ENCODE results near the gene TDRD10. TPM values are rescaled to one million over a fixed set of nuclear protein-coding genes. Genes with fewer than 3 reads are reported as not detected.
A peak's percentile ranks its signal among the peaks of the same experiment; 100 is the strongest.
"Not testable (repeated sequence)": the region's sequence is repeated elsewhere in the genome, so short reads cannot be mapped to it uniquely, and the experiment has no call there.

TDRD10 gene
- total RNA-seq, 2 donors from 2014 or later, result 0.12 TPM; not detected in 1

DNA sequence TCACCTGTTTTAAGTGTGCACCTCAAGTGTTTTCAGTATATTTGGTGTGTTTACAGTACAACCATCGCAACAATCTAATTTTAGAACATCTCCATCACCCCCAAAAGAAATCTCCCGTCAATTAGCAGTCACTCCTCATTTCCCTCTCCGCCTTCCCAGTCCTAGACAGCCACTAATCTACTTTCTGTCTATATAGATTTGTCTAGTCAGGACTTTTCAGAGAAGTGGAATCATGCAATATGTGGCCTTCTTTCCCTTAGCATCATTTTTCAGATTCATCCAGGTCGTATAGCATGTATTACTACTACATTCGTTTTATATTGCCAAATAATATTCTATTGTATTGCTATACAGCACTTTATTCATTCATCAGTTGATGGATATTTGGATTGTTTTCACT, 1.9 kb downstream of the TDRD10 start:
- H3K9me3 ChIP-seq (ENCODE audit: control insufficient read depth, low read length, poor library complexity, severe bottlenecking), result no peaks in the 10 kb centered on the region
- no peak for DNase-seq
- Mint-ChIP-seq H3K4me1 (peaks cover 5% of the 10 kb centered on the region), H3K36me3 (ENCODE audit: low read depth) (peaks cover 12% of the 10 kb centered on the region), H3K4me3 (peak overlapping the region; percentile 39), H3K27me3 (peaks cover 64% of the 10 kb centered on the region), H3K27ac (no peak overlapping the region)
- ATAC-seq, result no peak

DNA sequence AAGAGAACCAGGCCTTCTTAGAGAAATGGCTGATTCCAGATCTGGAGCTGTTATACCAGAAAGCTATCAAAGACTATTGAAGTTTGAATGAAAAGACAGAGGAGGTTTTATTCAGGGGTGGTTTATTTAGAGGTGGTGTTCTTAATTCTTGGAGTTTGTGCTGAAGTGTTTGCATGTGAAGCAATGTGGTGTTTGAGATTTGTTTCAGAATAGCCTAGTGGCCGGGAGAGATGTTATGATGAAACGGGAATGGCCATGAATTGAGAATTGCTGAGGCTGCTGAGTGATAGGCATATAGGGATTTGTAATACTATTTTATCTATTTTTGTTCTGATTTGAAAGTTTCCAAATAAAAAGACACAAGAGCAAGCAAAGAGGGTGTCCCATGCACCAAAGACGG, 10.7 kb downstream of the TDRD10 start:
- H3K9me3 ChIP-seq (ENCODE audit: control insufficient read depth, low read length, poor library complexity, severe bottlenecking), result no peaks in the 10 kb centered on the region
- H3K27ac Mint-ChIP-seq, result no peak overlapping the region
- H3K27me3 Mint-ChIP-seq, result peaks cover 64% of the 10 kb centered on the region
- H3K4me1 Mint-ChIP-seq, result peaks cover 7% of the 10 kb centered on the region
- H3K4me3 Mint-ChIP-seq, result no peak overlapping the region
- no peak for DNase-seq
- no peak for ATAC-seq
- H3K36me3 Mint-ChIP-seq (ENCODE audit: low read depth), result peaks cover 8% of the 10 kb centered on the region

DNA sequence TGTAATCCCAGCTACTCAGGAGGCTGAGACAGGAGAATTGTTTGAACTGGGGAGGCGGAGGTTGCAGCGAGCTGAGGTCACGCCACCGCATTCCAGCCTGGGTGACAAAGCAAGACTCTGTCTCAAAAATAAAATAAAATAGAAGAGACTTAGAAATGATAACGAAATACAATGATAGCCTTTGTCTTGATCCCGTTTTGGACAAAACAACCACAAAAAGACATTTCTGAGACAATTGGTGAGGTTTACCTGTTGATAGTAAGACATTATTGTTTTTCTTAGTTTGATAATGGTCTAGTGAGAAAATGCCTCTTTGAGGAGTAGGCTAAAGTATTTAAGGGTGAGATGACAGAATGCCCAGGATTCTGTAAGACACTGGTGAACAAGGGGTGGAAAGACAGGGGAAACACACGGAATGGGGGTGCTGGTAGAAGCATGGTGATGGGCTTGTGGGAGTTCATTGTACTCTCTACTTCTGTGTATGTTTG, 12.1 kb downstream of the TDRD10 start:
- no peaks in the 10 kb centered on the region for H3K9me3 ChIP-seq (ENCODE audit: control insufficient read depth, low read length, poor library complexity, severe bottlenecking)
- Mint-ChIP-seq H3K4me3 (no peak overlapping the region), H3K27ac (no peak overlapping the region), H3K4me1 (peaks cover 7% of the 10 kb centered on the region), H3K36me3 (ENCODE audit: low read depth) (peaks cover 8% of the 10 kb centered on the region), H3K27me3 (peaks cover 56% of the 10 kb centered on the region)
- ATAC-seq (no peak), DNase-seq (no peak)

DNA sequence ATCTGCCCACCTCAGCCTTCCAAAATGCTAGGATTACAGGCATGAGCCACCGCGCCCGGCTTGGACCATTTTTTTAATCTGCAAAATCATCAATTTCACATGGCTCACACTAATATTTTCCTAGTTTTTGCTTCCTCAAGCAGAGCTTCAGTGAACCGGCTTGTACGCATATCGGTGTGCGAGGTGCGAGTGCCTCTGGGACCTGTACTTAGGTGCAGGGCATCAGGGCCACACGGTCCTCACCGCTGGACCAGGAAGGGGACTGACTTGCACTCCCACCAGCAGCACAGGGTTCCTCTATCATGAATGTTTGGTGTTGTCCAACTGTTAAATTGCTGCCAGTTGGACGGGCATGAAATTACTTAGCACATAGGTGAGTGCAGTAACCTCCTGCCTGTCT, 15.6 kb downstream of the TDRD10 start:
- Mint-ChIP-seq H3K4me1 (peaks cover 7% of the 10 kb centered on the region), H3K36me3 (ENCODE audit: low read depth) (peaks cover 6% of the 10 kb centered on the region), H3K4me3 (no peak overlapping the region), H3K27me3 (peaks cover 62% of the 10 kb centered on the region), H3K27ac (no peak overlapping the region)
- H3K9me3 ChIP-seq (ENCODE audit: control insufficient read depth, low read length, poor library complexity, severe bottlenecking), result no peaks in the 10 kb centered on the region
- DNase-seq, result no peak
- ATAC-seq, result no peak

DNA sequence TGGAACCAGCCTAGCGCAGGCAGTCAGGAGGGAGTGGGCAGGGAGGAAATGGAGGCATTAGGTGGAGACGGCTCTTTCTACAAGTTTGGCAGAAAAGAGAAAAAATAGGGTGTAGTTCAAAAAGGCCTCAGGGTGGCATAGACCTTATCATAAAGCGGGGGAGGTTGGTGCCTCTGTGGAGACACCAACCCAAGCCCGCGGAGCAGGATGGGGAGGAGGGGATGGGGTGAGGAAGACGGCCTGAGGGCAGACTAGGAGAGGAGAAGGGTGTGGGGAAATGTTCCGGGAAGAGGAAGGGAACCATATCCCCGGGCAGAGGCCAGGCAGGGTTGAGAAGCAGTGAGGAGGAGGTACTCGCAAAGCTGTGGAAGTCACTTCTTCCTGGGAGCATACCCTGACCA, 17.6 kb downstream of the TDRD10 start:
- H3K27ac Mint-ChIP-seq, result peak overlapping the region; percentile 34
- peaks cover 55% of the 10 kb centered on the region for H3K27me3 Mint-ChIP-seq
- no peak overlapping the region for H3K4me3 Mint-ChIP-seq
- peaks cover 5% of the 10 kb centered on the region for H3K4me1 Mint-ChIP-seq
- no peaks in the 10 kb centered on the region for H3K9me3 ChIP-seq (ENCODE audit: control insufficient read depth, low read length, poor library complexity, severe bottlenecking)
- DNase-seq (no peak), ATAC-seq (no peak)
- H3K36me3 Mint-ChIP-seq (ENCODE audit: low read depth), result peaks cover 9% of the 10 kb centered on the region

DNA sequence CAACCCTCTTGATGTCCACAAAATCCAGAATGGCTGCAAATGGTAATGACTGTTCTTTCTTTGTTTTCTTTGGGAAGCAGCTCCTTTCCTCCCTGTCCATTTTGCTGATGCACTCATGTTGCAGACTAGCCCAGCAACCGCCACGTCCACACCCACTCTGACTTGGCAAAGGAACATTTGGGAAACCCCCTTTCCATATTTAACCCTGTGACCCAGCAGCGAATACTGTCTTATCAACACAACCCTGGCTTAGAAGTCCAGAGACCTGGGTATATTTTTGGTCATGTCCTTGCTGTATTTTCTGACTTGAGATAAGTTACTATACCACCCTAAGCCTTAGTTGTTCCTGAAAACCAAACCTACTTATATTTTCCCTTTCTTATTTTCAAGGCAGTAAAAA, 18.3 kb downstream of the TDRD10 start:
- peaks cover 5% of the 10 kb centered on the region for H3K4me1 Mint-ChIP-seq
- ATAC-seq, result no peak
- no peak overlapping the region for H3K27ac Mint-ChIP-seq
- H3K27me3 Mint-ChIP-seq, result peaks cover 52% of the 10 kb centered on the region
- peaks cover 9% of the 10 kb centered on the region for H3K36me3 Mint-ChIP-seq (ENCODE audit: low read depth)
- H3K4me3 Mint-ChIP-seq, result no peak overlapping the region
- no peaks in the 10 kb centered on the region for H3K9me3 ChIP-seq (ENCODE audit: control insufficient read depth, low read length, poor library complexity, severe bottlenecking)
- DNase-seq, result no peak

DNA sequence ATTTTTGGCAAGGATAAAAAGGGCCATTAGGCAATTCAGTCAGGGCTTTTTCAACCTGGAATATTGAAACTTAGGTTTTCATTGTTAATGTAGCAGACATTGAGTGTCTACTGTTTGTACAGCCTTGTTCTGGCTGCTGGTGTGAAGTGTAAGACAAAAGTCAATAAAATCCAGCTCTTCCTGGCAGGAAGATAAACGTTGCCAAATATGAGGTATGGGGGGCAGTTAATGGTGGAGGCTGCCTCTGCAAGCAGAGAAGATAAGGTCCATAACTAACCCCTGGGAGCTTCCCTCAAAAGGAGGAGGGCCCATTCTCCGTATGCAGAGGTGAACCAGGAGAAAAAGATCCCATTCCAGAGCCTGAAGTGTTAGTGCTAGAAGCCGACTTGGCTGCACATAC, 19.7 kb downstream of the TDRD10 start:
- DNase-seq (no peak), ATAC-seq (no peak)
- Mint-ChIP-seq H3K27me3 (peaks cover 38% of the 10 kb centered on the region), H3K36me3 (ENCODE audit: low read depth) (peaks cover 3% of the 10 kb centered on the region), H3K4me1 (no peaks in the 10 kb centered on the region), H3K27ac (no peak overlapping the region), H3K4me3 (no peak overlapping the region)
- no peaks in the 10 kb centered on the region for H3K9me3 ChIP-seq (ENCODE audit: control insufficient read depth, low read length, poor library complexity, severe bottlenecking)

DNA sequence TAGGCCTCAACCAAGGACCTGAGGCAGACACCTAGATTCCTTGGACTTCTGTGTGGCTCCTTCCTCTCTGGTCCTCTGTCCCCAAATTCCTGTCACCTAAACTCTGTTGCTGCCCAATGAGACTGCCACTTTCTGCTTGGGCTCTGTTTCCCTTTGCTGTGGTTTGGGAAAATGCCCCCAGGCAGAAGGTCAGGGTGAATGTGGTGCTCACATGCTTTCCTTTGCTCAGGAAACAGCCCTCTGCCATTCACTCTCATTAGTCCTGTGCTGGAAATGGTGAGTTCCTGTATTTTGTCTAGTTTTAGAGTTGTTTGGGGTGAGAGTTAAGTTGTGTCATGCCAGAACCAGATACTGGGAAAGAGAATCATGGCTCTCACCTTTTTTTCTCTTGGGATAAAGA, 22.9 kb downstream of the TDRD10 start:
- Mint-ChIP-seq H3K4me3 (no peak overlapping the region), H3K36me3 (ENCODE audit: low read depth) (peaks cover 3% of the 10 kb centered on the region), H3K4me1 (no peaks in the 10 kb centered on the region), H3K27ac (no peak overlapping the region), H3K27me3 (peaks cover 23% of the 10 kb centered on the region)
- H3K9me3 ChIP-seq (ENCODE audit: control insufficient read depth, low read length, poor library complexity, severe bottlenecking), result no peaks in the 10 kb centered on the region
- no peak for ATAC-seq
- no peak for DNase-seq

DNA sequence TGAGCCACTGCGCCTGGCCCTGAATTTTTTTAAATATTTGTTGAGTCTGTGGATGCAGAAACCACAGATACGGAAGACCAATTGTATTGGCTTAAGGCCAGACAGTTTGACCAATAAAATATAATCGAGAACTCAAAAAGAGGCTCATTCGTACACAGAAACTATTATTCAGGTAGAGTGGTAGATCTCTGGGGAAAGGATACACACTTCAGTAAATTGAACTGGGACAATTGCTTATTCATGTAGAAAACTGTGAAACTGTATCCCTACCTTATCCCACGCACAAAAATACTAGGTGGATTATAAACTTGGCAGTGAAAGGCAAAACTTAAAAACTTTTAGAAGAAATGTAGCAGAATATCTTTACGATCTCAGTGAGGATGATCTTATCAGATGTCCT, 25.2 kb downstream of the TDRD10 start:
- H3K27ac Mint-ChIP-seq, result no peak overlapping the region
- DNase-seq, result no peak
- H3K27me3 Mint-ChIP-seq, result peaks cover 12% of the 10 kb centered on the region
- H3K4me1 Mint-ChIP-seq, result no peaks in the 10 kb centered on the region
- H3K9me3 ChIP-seq (ENCODE audit: control insufficient read depth, low read length, poor library complexity, severe bottlenecking), result no peaks in the 10 kb centered on the region
- ATAC-seq, result no peak
- no peak overlapping the region for H3K4me3 Mint-ChIP-seq
- peaks cover 3% of the 10 kb centered on the region for H3K36me3 Mint-ChIP-seq (ENCODE audit: low read depth)

DNA sequence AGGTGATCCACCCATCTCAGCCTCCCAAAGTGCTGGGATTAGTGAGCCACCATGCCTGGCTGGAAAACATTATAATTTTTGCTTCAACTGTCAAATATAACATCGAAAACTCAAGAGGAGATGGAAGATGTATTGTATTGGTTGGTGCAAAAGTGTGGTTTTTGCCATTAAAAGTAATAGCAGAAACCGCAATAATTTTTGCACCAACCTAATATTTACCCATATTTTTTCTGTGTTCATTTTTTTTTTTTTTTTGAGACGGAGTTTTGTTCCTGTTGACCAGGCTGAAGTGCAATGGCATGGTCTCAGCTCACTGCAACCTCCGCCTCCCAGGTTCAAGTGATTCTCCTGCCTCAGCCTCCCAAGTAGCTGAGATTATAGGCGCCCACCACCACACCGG, 27.3 kb downstream of the TDRD10 start:
- Mint-ChIP-seq H3K4me3 (no peak overlapping the region), H3K27me3 (peaks cover 3% of the 10 kb centered on the region), H3K4me1 (peaks cover under 1% of the 10 kb centered on the region), H3K27ac (no peak overlapping the region), H3K36me3 (ENCODE audit: low read depth) (no peaks in the 10 kb centered on the region)
- no peaks in the 10 kb centered on the region for H3K9me3 ChIP-seq (ENCODE audit: control insufficient read depth, low read length, poor library complexity, severe bottlenecking)
- DNase-seq (no peak), ATAC-seq (no peak)

DNA sequence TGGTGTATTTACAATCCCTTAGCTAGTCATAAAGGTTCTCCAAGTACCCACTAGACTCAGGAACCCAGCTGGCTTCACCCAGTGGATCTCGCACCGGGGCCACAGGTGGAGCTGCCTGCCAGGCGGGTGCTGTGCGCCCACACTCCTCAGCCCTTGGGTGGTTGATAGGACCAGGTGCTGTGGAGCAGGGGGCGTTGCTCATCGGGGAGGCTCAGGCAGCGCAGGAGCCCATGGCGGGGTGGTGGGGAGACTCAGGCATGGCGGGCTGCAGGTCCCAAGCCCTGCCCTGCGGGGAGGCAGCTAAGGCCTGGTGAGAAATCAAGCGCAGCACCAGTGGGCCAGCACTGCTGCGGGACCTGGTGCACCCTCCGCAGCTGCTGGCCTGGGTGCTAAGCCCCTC, 29.9 kb downstream of the TDRD10 start:
- not testable (repeated sequence) for H3K36me3 Mint-ChIP-seq (ENCODE audit: low read depth); ATAC-seq; H3K9me3 ChIP-seq (ENCODE audit: control insufficient read depth, low read length, poor library complexity, severe bottlenecking); DNase-seq; H3K4me1 Mint-ChIP-seq; H3K27ac Mint-ChIP-seq; H3K4me3 Mint-ChIP-seq
- peaks cover 20% of the 10 kb centered on the region for H3K27me3 Mint-ChIP-seq

DNA sequence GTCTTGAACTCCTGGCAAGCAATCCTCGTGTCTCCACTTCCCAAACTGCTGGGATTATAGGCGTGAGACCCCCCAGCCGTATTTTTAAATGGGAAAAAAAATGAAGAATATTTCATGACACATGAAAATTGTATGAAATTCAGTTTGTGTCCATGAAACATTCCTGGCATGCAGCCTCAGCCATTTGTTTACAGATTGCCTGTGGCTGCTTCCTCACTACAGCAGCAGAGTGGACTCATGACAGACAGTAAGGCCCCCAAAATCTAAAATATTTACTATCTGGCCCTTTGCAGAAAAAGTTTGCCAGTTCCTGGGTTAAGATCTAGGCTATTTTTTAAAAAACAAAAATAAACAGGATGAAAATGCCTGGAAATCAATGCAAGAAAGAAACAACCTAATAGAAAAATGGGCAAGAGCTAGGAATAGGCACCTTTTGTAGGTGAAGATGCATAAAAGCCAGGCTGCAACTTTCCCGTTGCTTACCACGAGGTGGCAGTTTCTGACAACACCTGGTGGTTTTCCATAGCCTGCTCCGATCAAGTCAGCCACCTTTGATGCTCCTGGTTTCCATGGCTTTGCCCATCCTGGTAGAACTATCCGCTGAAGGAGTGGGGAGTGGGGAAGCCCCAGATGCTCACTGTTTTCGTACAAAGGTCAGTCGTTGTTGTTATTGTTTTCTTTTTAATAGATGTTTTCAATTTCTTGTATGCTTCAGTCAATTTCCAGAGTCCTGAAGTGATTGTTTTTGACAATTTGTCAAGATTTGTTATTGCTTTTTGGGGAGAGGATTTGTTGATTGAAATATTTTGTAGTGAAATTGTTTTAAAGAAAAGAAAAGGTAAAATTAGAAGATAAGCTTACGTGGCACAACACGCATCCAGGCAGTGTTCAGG, 32.2 kb downstream of the TDRD10 start:
- Mint-ChIP-seq H3K4me3 (no peak overlapping the region), H3K36me3 (ENCODE audit: low read depth) (peaks cover 2% of the 10 kb centered on the region), H3K27me3 (peaks cover 32% of the 10 kb centered on the region), H3K27ac (no peak overlapping the region), H3K4me1 (peaks cover 2% of the 10 kb centered on the region)
- DNase-seq (no peak), ATAC-seq (no peak)
- no peaks in the 10 kb centered on the region for H3K9me3 ChIP-seq (ENCODE audit: control insufficient read depth, low read length, poor library complexity, severe bottlenecking)

DNA sequence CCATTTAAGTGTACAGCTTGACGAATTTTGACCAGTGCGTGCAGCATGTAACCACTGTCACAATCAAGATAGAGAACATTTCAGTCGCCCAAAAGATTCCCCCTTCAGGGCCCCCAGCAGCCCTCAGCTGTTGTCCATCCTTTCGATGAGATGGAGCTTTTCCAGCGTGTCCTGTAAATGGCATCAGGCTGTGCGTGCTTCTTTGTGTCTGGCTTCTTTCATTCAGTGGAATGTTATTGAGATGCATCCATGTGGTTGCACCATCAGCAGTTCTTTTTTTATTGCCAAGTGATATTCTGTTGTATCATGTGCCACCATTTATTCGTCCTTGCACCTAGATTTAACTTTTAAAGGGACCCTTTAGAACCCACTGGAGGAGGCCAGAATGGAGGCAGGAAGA, 34.6 kb downstream of the TDRD10 start:
- no peak overlapping the region for H3K4me3 Mint-ChIP-seq
- peaks cover 54% of the 10 kb centered on the region for H3K27me3 Mint-ChIP-seq
- no peak overlapping the region for H3K27ac Mint-ChIP-seq
- H3K36me3 Mint-ChIP-seq (ENCODE audit: low read depth), result peaks cover 7% of the 10 kb centered on the region
- H3K4me1 Mint-ChIP-seq, result peaks cover 13% of the 10 kb centered on the region
- H3K9me3 ChIP-seq (ENCODE audit: control insufficient read depth, low read length, poor library complexity, severe bottlenecking), result no peaks in the 10 kb centered on the region
- DNase-seq (no peak), ATAC-seq (no peak)
